Astrocyte (in vitro differentiated cells and primary cell): ENCODE measurements around the gene CYP46A1. TPM values are rescaled to one million over a fixed set of nuclear protein-coding genes. Genes with fewer than 3 reads are reported as not detected.

Experiments used
- DNase-seq: peaks from one replicate; pipeline ENCODE4 v3.0.0-alpha.2; 2010; ENCODE audit warnings: low read depth
- FAIRE-seq: peaks from 2 replicates; lab custom pipeline; 2011; peaks lifted over from hg19 to GRCh38; lab: Jason Lieb, UNC
- H2AFZ ChIP-seq: 2 replicates; pipeline ENCODE4 v1.6.0; 2012; ENCODE audit warnings: low read depth, low read length, inconsistent platforms
- H3K27ac ChIP-seq: 2 replicates; pipeline ENCODE4 v1.5.1; 2011; ENCODE audit warnings: low read depth, low read length, inconsistent platforms
- H3K27me3 ChIP-seq: 2 replicates; pipeline ENCODE4 v1.6.0; 2011; ENCODE audit warnings: low read length, inconsistent platforms; ENCODE audit not compliant: insufficient read depth
- H3K36me3 ChIP-seq: 2 replicates; pipeline ENCODE4 v1.5.1; 2011; ENCODE audit warnings: low read length, inconsistent platforms; ENCODE audit not compliant: insufficient read depth
- H3K4me1 ChIP-seq: 2 replicates; pipeline ENCODE4 v1.5.1; 2011; ENCODE audit warnings: low read length, inconsistent platforms; ENCODE audit not compliant: insufficient read depth
- H3K4me2 ChIP-seq: 2 replicates; pipeline ENCODE4 v1.6.0; 2012; ENCODE audit warnings: low read length, inconsistent platforms
- H3K4me3 ChIP-seq: 2 replicates; pipeline ENCODE4 v1.5.1; 2011; ENCODE audit warnings: low read depth, mild to moderate bottlenecking, low read length, inconsistent platforms; ENCODE audit not compliant: insufficient read depth
- H3K79me2 ChIP-seq: 2 replicates; pipeline ENCODE4 v1.6.0; 2012; ENCODE audit warnings: mild to moderate bottlenecking, low read length, inconsistent platforms; ENCODE audit not compliant: insufficient read depth
- H3K9ac ChIP-seq: 2 replicates; pipeline ENCODE4 v1.6.0; 2012; ENCODE audit warnings: mild to moderate bottlenecking, low read length, inconsistent platforms
- H3K9me3 ChIP-seq: 2 replicates; pipeline ENCODE4 v1.5.1; 2012; ENCODE audit warnings: low read depth, mild to moderate bottlenecking, low read length, inconsistent platforms; ENCODE audit not compliant: insufficient read depth
- H4K20me1 ChIP-seq: 2 replicates; pipeline ENCODE4 v1.6.0; 2012; ENCODE audit warnings: low read length, inconsistent platforms; ENCODE audit not compliant: insufficient read depth
- H3K27ac Mint-ChIP-seq: one replicate; pipeline ENCODE4 v1.8.0; 2021; ENCODE audit warnings: mild to moderate bottlenecking, mixed read lengths; ENCODE audit not compliant: unreplicated experiment
- H3K27me3 Mint-ChIP-seq: one replicate; pipeline ENCODE4 v1.8.0; 2021; ENCODE audit warnings: low read depth, mixed read lengths; ENCODE audit not compliant: unreplicated experiment
- H3K36me3 Mint-ChIP-seq: one replicate; pipeline ENCODE4 v1.8.0; 2021; ENCODE audit warnings: low read depth, mixed read lengths; ENCODE audit not compliant: unreplicated experiment
- H3K4me1 Mint-ChIP-seq: one replicate; pipeline ENCODE4 v1.8.0; 2021; ENCODE audit warnings: low read depth, mixed read lengths; ENCODE audit not compliant: unreplicated experiment
- H3K4me3 Mint-ChIP-seq: one replicate; pipeline ENCODE4 v1.8.0; 2021; ENCODE audit warnings: mild to moderate bottlenecking, moderate library complexity, mixed read lengths; ENCODE audit not compliant: unreplicated experiment
- H3K9me3 Mint-ChIP-seq: one replicate; pipeline ENCODE4 v1.8.0; 2021; ENCODE audit warnings: mild to moderate bottlenecking, mixed read lengths; ENCODE audit not compliant: unreplicated experiment
- CTCF ChIP-seq: IDR thresholded peaks from 2 replicates; pipeline ENCODE4 v1.5.1; 2011; ENCODE audit warnings: low read depth, mild to moderate bottlenecking, inconsistent platforms, low read length, moderate library complexity; ENCODE audit not compliant: insufficient read depth
- EZH2 ChIP-seq: IDR thresholded peaks from 2 replicates; pipeline ENCODE4 v1.6.1; 2012; ENCODE audit warnings: mild to moderate bottlenecking, low read length, inconsistent platforms; ENCODE audit not compliant: insufficient read depth
- total RNA-seq: library from RNA; stranded (reverse); gene quantifications from 2 replicates; pipeline ENCODE4 v1.2.1, GENCODE V29; 2021

The CYP46A1 gene
- total RNA-seq, 1 donor from 2014 or later, result 0.52 TPM

GRCh38 chr14:99755068-99755405 is 70.9 kb downstream of the CYP46A1 start:
- no peak overlapping the region for H3K4me3 Mint-ChIP-seq
- Histone ChIP-seq H3K36me3 (no peaks in the 10 kb centered on the region), H3K9ac (peak overlapping the region; percentile 69), H4K20me1 (no peaks in the 10 kb centered on the region), H3K79me2 (no peaks in the 10 kb centered on the region), H3K4me1 (peaks cover 85% of the 10 kb centered on the region), H3K27ac (peak overlapping the region; percentile 90), H3K4me2 (no peak overlapping the region), H2AFZ (no peak overlapping the region), H3K4me3 (no peak overlapping the region), H3K27me3 (no peaks in the 10 kb centered on the region), H3K9me3 (no peaks in the 10 kb centered on the region)
- FAIRE-seq (no peak), DNase-seq (no peak)
- H3K27me3 Mint-ChIP-seq, result peaks cover 12% of the 10 kb centered on the region
- TF ChIP-seq CTCF (no peak), EZH2 (no peak)
- H3K27ac Mint-ChIP-seq, result no peak overlapping the region
- no peaks in the 10 kb centered on the region for H3K9me3 Mint-ChIP-seq
- peaks cover 47% of the 10 kb centered on the region for H3K4me1 Mint-ChIP-seq
- no peaks in the 10 kb centered on the region for H3K36me3 Mint-ChIP-seq

DNA sequence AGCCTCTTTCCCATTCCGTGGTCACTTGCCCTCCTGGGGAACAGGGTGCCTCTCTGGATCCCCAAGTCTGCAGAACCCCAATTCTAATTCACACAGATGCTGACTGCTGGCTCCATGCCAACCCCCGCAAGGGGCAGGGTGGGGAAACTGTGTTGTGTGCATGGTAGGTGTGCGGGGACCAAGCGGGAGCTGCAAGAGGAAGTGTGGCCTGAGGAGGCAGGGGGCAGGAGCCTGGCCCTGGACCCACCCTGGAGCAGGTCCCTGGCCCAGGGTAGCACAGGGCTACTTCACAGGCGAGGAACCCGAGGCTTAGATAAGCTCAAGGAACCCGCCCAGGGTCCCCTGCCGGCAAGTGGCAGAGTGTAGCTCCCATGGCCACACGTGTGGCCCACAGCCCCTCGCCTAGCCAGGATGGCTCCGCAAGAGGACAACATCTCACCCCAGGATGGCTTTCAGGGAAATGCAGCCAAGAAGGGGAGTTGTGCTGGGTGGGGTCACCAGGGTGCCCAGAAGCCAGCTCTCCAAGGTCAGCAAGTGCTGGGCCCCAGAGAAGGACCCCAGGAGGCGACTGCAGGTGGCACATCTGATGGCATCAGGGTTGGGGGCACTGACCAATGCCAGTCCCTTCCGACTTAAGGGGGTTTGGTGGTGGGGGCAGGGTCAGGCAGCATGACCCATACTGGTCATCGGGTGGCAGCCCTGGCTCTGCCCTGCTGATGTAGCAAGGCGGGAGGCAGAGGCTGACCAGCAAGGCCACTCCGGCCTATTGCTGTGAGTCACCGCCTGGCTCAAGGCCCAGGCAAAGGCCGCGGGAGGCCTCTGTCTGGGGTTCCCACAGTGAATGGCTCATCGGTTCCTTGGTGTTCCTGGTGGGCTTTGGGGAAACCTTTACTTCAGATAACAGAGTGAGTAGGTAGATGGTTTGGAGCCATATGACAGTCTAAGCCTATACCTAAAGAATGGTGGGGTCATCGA is 71.8 kb downstream of the CYP46A1 start:
- Histone ChIP-seq H3K9me3 (no peaks in the 10 kb centered on the region), H3K4me2 (peak overlapping the region; percentile 54), H2AFZ (no peak overlapping the region), H3K36me3 (no peaks in the 10 kb centered on the region), H3K9ac (peak overlapping the region; percentile 89), H3K4me3 (no peak overlapping the region), H3K27me3 (no peaks in the 10 kb centered on the region), H3K4me1 (peaks cover 83% of the 10 kb centered on the region), H3K79me2 (no peaks in the 10 kb centered on the region), H3K27ac (peak overlapping the region; percentile 100), H4K20me1 (no peaks in the 10 kb centered on the region)
- Mint-ChIP-seq H3K27me3 (peaks cover 13% of the 10 kb centered on the region), H3K36me3 (no peaks in the 10 kb centered on the region), H3K4me3 (no peak overlapping the region), H3K4me1 (peaks cover 51% of the 10 kb centered on the region), H3K27ac (no peak overlapping the region), H3K9me3 (no peaks in the 10 kb centered on the region)
- FAIRE-seq (peak; percentile 95), DNase-seq (peak; percentile 90)
- TF ChIP-seq EZH2, result no peak
- no peak for TF ChIP-seq CTCF

GRCh38 chr14:99756796-99757195 is 72.7 kb downstream of the CYP46A1 start:
- no peak overlapping the region for H3K27ac Mint-ChIP-seq
- H3K4me3 Mint-ChIP-seq, result no peak overlapping the region
- Histone ChIP-seq H3K36me3 (no peaks in the 10 kb centered on the region), H3K4me1 (peaks cover 75% of the 10 kb centered on the region), H4K20me1 (no peaks in the 10 kb centered on the region), H3K9ac (peak overlapping the region; percentile 89), H3K27me3 (no peaks in the 10 kb centered on the region), H3K9me3 (no peaks in the 10 kb centered on the region), H3K79me2 (no peaks in the 10 kb centered on the region), H2AFZ (no peak overlapping the region), H3K4me3 (no peak overlapping the region), H3K27ac (peak overlapping the region; percentile 100), H3K4me2 (peak overlapping the region; percentile 54)
- H3K9me3 Mint-ChIP-seq, result no peaks in the 10 kb centered on the region
- no peaks in the 10 kb centered on the region for H3K36me3 Mint-ChIP-seq
- H3K27me3 Mint-ChIP-seq, result peaks cover 5% of the 10 kb centered on the region
- no peak for TF ChIP-seq EZH2
- TF ChIP-seq CTCF, result no peak
- peaks cover 47% of the 10 kb centered on the region for H3K4me1 Mint-ChIP-seq
- DNase-seq, result peak; percentile 52
- no peak for FAIRE-seq
